Myometrial cell (primary cell): ENCODE results near the gene RETSAT. TPM values are rescaled to one million over a fixed set of nuclear protein-coding genes. Genes with fewer than 3 reads are reported as not detected.

Experiments
- total RNA-seq: library from RNA; depleted of rRNA; stranded (reverse); fragments of >200 nt; gene quantifications from 2 replicates; pipeline ENCODE4 v1.2.3, GENCODE V29; 2015

Gene RETSAT
- 59.0 and 77.0 TPM in 2 replicates for total RNA-seq

GRCh38 chr2:85354286-85355072 is at the start of gene RETSAT, which contains the start of gene ELMOD3:
Gene RETSAT, minus strand, starts transcription at chr2:85354528. Its CDS starts 21 bp downstream, at chr2:85354507.
Gene ELMOD3, plus strand, starts transcription at chr2:85354769. Its CDS starts 2,430 bp downstream, at chr2:85357199.

GRCh38 chr2:85327822-85328617 is 26.3 kb downstream of the RETSAT start, which contains the start of gene TGOLN2:
Gene TGOLN2, minus strand, starts transcription at chr2:85327989. Its CDS starts 27 bp downstream, at chr2:85327962.

Other genes with a start within 250 kb of the RETSAT start
- gene TCF7L1, start 221.1 kb downstream of the RETSAT start, total RNA-seq = 0.35 and 1.7 TPM in 2 replicates
- 92.8 and 112 TPM in 2 replicates for gene TGOLN2, start 26.5 kb downstream of the RETSAT start, total RNA-seq
- 13.8 and 27.4 TPM in 2 replicates for gene ELMOD3, start 241 bp upstream of the RETSAT start, total RNA-seq
- gene CAPG, start 55.8 kb upstream of the RETSAT start, total RNA-seq = 229 and 248 TPM in 2 replicates
- gene SH2D6, start 64.2 kb upstream of the RETSAT start, total RNA-seq = not detected in 2 replicates
- 59.4 and 67.5 TPM in 2 replicates for gene MAT2A, start 184.6 kb upstream of the RETSAT start, total RNA-seq
- gene GGCX, start 207.0 kb upstream of the RETSAT start, total RNA-seq = 62.0 and 91.3 TPM in 2 replicates
- gene VAMP8, start 223.1 kb upstream of the RETSAT start, total RNA-seq = not detected in 2 replicates
- 89.7 and 102 TPM in 2 replicates for gene VAMP5, start 229.9 kb upstream of the RETSAT start, total RNA-seq
- 218 and 231 TPM in 2 replicates for gene RNF181, start 241.2 kb upstream of the RETSAT start, total RNA-seq
- gene TMEM150A, start 248.2 kb upstream of the RETSAT start, total RNA-seq = 5.8 and 11.0 TPM in 2 replicates